HepG2 (cell line): Measurements from ENCODE around the gene RHOBTB3. TPM values are rescaled to one million over a fixed set of nuclear protein-coding genes. Genes with fewer than 3 reads are reported as not detected.

Source experiments
- ATAC-seq: fragments of 200-7000 bp; cut with Tn5 transposase; 3 replicates; pipeline ENCODE4 v1.9.1; 2020; ENCODE audit warnings: mild to moderate bottlenecking, moderate library complexity
- BruUV-seq: library from RNA; stranded (reverse); fragments of 400-500 nt; replicated peaks from 2 replicates; lab custom pipeline; 2021; lab: Mats Ljungman, UMichigan
- CTCF ChIA-PET: fragments of 300-600 bp; formaldehyde crosslinking; extraction: SDS; loops from one replicate; lab custom pipeline; 2021; ENCODE audit warnings: low total read pairs, inconsistent platforms, low intra/inter-chr PET ratio; lab: Yijun Ruan, JAX
- POLR2A ChIA-PET: fragments of 350-600 bp; sonication (Branson Sonifier 250); formaldehyde crosslinking; loops from one replicate; lab custom pipeline; 2020; ENCODE audit warnings: antibody characterized with exemption, inconsistent platforms; lab: Yijun Ruan, JAX
- DNase-seq: peaks from one replicate; pipeline ENCODE4 v3.0.0-alpha.2; 2015; ENCODE audit warnings: low spot score
- FAIRE-seq: peaks from 3 replicates; lab custom pipeline; 2011; peaks lifted over from hg19 to GRCh38; lab: Jason Lieb, UNC
- H2AFZ ChIP-seq: one replicate; pipeline ENCODE4 v1.6.1; 2011; ENCODE audit warnings: low read length, inconsistent platforms
- H3K27ac ChIP-seq: fragments of 300-600 bp; 3 replicates; pipeline ENCODE4 v1.8.0; 2011; ENCODE audit warnings: mixed run types, mild to moderate bottlenecking, mixed read lengths, low read length, inconsistent platforms; ENCODE audit not compliant: insufficient read depth; ENCODE audit errors: extremely low read length
- H3K27me3 ChIP-seq, 2 experiments: fragments of 200-600 bp in 1 of 2; 2 replicates in 1 of 2; 3 replicates in 1 of 2; pipeline versions ENCODE4 v1.6.0 to v1.8.0; 2011; ENCODE audit warnings: low read length in 2 of 2, mild to moderate bottlenecking in 2 of 2, moderate library complexity in 2 of 2, inconsistent platforms in 1 of 2; ENCODE audit not compliant: insufficient read depth in 2 of 2, control insufficient read depth in 1 of 2
- H3K36me3 ChIP-seq, 2 experiments: fragments of 200-600 bp in 1 of 2; replicated peaks in 1 of 2; 2 replicates in 1 of 2; 3 replicates in 1 of 2; pipeline versions ENCODE4 v1.5.1 to v1.8.0; 2011; ENCODE audit warnings: low read length in 2 of 2, inconsistent platforms in 1 of 2; ENCODE audit not compliant: insufficient read depth in 2 of 2, control insufficient read depth in 1 of 2
- H3K4me1 ChIP-seq: 2 replicates; pipeline ENCODE4 v1.5.1; 2012; ENCODE audit warnings: low read length, inconsistent platforms; ENCODE audit not compliant: insufficient read depth
- H3K4me2 ChIP-seq: 2 replicates; pipeline ENCODE4 v1.6.0; 2011; ENCODE audit warnings: low read depth, low read length, inconsistent platforms
- H3K4me3 ChIP-seq, 3 experiments: fragments of 200-600 bp in 1 of 3; sonication (generic), shearing (Covaris generic) in 1 of 3; replicated peaks in 1 of 3; 2 replicates each; pipeline ENCODE4 v1.5.1; 2011 to 2016; ENCODE audit warnings: low read length in 3 of 3, inconsistent platforms in 2 of 3, low read depth in 2 of 3, mild to moderate bottlenecking in 2 of 3, control low read depth in 1 of 3, mixed read lengths in 1 of 3; ENCODE audit not compliant: insufficient read depth in 1 of 3
- H3K79me2 ChIP-seq: one replicate; pipeline ENCODE4 v1.6.1; 2011; ENCODE audit warnings: low read length, inconsistent platforms; ENCODE audit not compliant: insufficient read depth
- H3K9ac ChIP-seq: 2 replicates; pipeline ENCODE4 v1.6.0; 2011; ENCODE audit warnings: mild to moderate bottlenecking, low read depth, low read length, inconsistent platforms; ENCODE audit not compliant: insufficient read depth
- H3K9me3 ChIP-seq: 2 replicates; pipeline ENCODE4 v1.5.1; 2012; ENCODE audit warnings: mild to moderate bottlenecking, low read length
- H4K20me1 ChIP-seq: 2 replicates; pipeline ENCODE4 v1.6.0; 2011; ENCODE audit warnings: inconsistent platforms, mild to moderate bottlenecking, low read length, moderate library complexity; ENCODE audit not compliant: insufficient read depth
- ARNTL ChIP-seq: sonication (generic); formaldehyde crosslinking; IDR thresholded peaks from 2 replicates; pipeline ENCODE4 v1.4.0; 2020; ENCODE audit warnings: mild to moderate bottlenecking, missing genetic modification reagents
- GLI4 ChIP-seq: sonication (generic); formaldehyde crosslinking; IDR thresholded peaks from 2 replicates; pipeline ENCODE4 v1.5.1; 2020; ENCODE audit warnings: missing genetic modification reagents, mild to moderate bottlenecking, moderate library complexity, borderline replicate concordance
- HOXD1 ChIP-seq: sonication (generic); formaldehyde crosslinking; IDR thresholded peaks from 2 replicates; pipeline ENCODE4 v1.5.0; 2020; ENCODE audit warnings: missing genetic modification reagents
- IKZF1 ChIP-seq: fragments of 450-650 bp; IDR thresholded peaks from 2 replicates; pipeline ENCODE4 v1.7.1; 2016
- PHF20 ChIP-seq: sonication (generic); formaldehyde crosslinking; IDR thresholded peaks from 2 replicates; pipeline ENCODE4 v1.5.0; 2020; ENCODE audit warnings: mild to moderate bottlenecking, missing genetic modification reagents
- RFX1 ChIP-seq: fragments of 450-650 bp; IDR thresholded peaks from 2 replicates; pipeline ENCODE4 v1.6.1; 2017
- SAFB2 ChIP-seq: sonication (generic); formaldehyde crosslinking; IDR thresholded peaks from 2 replicates; pipeline ENCODE4 v1.5.1; 2020; ENCODE audit warnings: missing genetic modification reagents, low read depth, mild to moderate bottlenecking, borderline replicate concordance
- SMARCE1 ChIP-seq: fragments of 450-650 bp; IDR thresholded peaks from 2 replicates; pipeline ENCODE4 v1.6.1; 2017; ENCODE audit warnings: borderline replicate concordance
- TCF12 ChIP-seq, 2 experiments: fragments of 450-650 bp in 1 of 2; sonication (generic) in 1 of 2; formaldehyde crosslinking in 1 of 2; IDR thresholded peaks; 2 replicates each; pipeline versions ENCODE4 v1.6.1 to v1.8.0; 2017 to 2022; ENCODE audit warnings: antibody characterized with exemption in 1 of 2, mild to moderate bottlenecking in 1 of 2, missing genetic modification reagents in 1 of 2, moderate library complexity in 1 of 2
- ZNF234 ChIP-seq: sonication (generic); formaldehyde crosslinking; conservative IDR thresholded peaks from 2 replicates; pipeline ENCODE4 v1.5.1; 2020; ENCODE audit warnings: mild to moderate bottlenecking, missing genetic modification reagents
- ZNF263 ChIP-seq: sonication (generic); formaldehyde crosslinking; IDR thresholded peaks from 2 replicates; pipeline ENCODE4 v1.4.0; 2020; ENCODE audit warnings: missing genetic modification reagents
- ZNF75D ChIP-seq: sonication (generic); formaldehyde crosslinking; IDR thresholded peaks from 2 replicates; pipeline ENCODE4 v1.8.1; 2023; ENCODE audit warnings: missing genetic modification reagents, mild to moderate bottlenecking, borderline replicate concordance
- ZSCAN21 ChIP-seq: sonication (generic); formaldehyde crosslinking; IDR thresholded peaks from 2 replicates; pipeline ENCODE4 v1.8.0; 2022; ENCODE audit warnings: mild to moderate bottlenecking, missing genetic modification reagents, moderate library complexity, borderline replicate concordance
- WGBS: methylation state at CpG from one replicate; pipeline ENCODE4 v1.1.6; 2017; ENCODE audit warnings: low lambda C conversion rate; 5-methylcytosine and 5-hydroxymethylcytosine counted together
- in situ Hi-C: cut with HindIII; loops from 2 replicates; pipeline ENCODE4 v1.10.0; 2017; ENCODE audit warnings: low pct_unique_long_range_greater_than_20kb; ENCODE audit not compliant: extremely low pct_ligation_motif_present
- intact Hi-C: fragments of 100-400 bp; cut with micrococcal nuclease; formaldehyde crosslinking; loops from one replicate; pipeline ENCODE4 v1.10.0; 2022; ENCODE audit not compliant: unreplicated experiment
- polyA plus RNA-seq, 8 experiments: library from polyadenylated mRNA; depleted of rRNA in 3 of 8; stranded (reverse) in 7 of 8; unstranded in 1 of 8; fragments of >200 nt; fragmentation: Illumina TruSeq in 4 of 8; extraction: Trizol in 4 of 8; gene quantifications; 2 replicates each; pipeline versions ENCODE4 v1.2.1 to v1.2.3, GENCODE V29; 2011 to 2016; ENCODE audit warnings: low read depth in 4 of 8, missing spikeins in 1 of 8, mixed read lengths in 1 of 8; ENCODE audit not compliant: insufficient read depth in 1 of 8
- total RNA-seq, 5 experiments: library from RNA; depleted of rRNA; stranded (reverse); fragments of >200 nt; fragmentation: Illumina TruSeq; extraction: Trizol; gene quantifications; 2 replicates each; pipeline ENCODE4 v1.2.3, GENCODE V29; 2016; ENCODE audit warnings: low read depth in 1 of 5
- TF ChIP-seq, protein P1 (sequence below): sonication (generic); formaldehyde crosslinking; IDR thresholded peaks from 2 replicates; pipeline ENCODE4 v1.5.1; 2020; ENCODE audit warnings: mild to moderate bottlenecking, missing genetic modification reagents, moderate library complexity
- TF ChIP-seq, protein P2 (sequence below): sonication (generic); formaldehyde crosslinking; IDR thresholded peaks from 2 replicates; pipeline ENCODE4 v1.5.0; 2020; ENCODE audit warnings: mild to moderate bottlenecking, missing genetic modification reagents, borderline replicate concordance
- TF ChIP-seq, protein P3 (sequence below): sonication (generic); formaldehyde crosslinking; IDR thresholded peaks from 2 replicates; pipeline ENCODE4 v1.4.0; 2020; ENCODE audit warnings: mild to moderate bottlenecking, missing genetic modification reagents

RHOBTB3 gene
- total and polyA plus RNA-seq, 2 of the 13 experiments (the other 11 are each of a cell fraction or from before 2014, with no cell fraction given): 31.6 to 35.4 TPM

DNA sequence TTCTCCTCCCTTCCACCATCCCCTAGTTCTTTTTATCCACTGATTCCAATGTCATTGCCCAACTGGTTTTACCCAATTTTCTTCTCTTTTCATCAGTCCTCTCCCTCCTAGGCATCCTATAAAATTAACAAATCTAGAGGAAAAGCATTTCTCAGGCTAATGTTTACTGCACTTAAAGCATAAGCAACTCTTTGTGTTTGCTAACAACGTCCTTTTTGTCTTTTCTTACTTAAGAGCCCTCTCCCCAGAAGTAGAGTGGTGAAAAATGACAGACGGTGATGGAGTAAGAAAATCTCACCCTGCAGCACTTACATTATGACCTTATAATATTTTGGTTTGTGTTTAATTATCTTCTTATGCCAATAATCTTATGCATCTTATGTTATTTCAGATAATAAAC lies 46.8 kb upstream of the RHOBTB3 start:
- ChIA-PET POLR2A (no interaction called here), CTCF (no interaction called here)
- no peak overlapping the region for H2AFZ ChIP-seq
- no peak overlapping the region for H3K27ac ChIP-seq
- no peaks in the 10 kb centered on the region for H3K4me1 ChIP-seq
- H3K27me3 ChIP-seq: peaks cover 0 to 16% of the 10 kb centered on the region in 2 experiments; a peak in 2 of 5 replicates
- intact Hi-C loops: no loop called here
- H4K20me1 ChIP-seq: no peaks in the 10 kb centered on the region
- no peaks in the 10 kb centered on the region for H3K36me3 ChIP-seq
- H3K4me3 ChIP-seq: no peak overlapping the region
- H3K4me2 ChIP-seq: no peak overlapping the region
- DNase-seq (no peak), ATAC-seq (no peak), FAIRE-seq (no peak)
- no peaks in the 10 kb centered on the region for H3K9me3 ChIP-seq
- BruUV-seq: no TSS peak
- H3K9ac ChIP-seq: no peak overlapping the region
- 2% methylated on average over 2 of the region's 2 CpGs for WGBS
- H3K79me2 ChIP-seq: no peaks in the 10 kb centered on the region
- TF ChIP-seq ARNTL (CRISPR knock-in tag): no peak
- TF ChIP-seq TCF12 (IDR thresholded peaks at IDR 0.05): no peak
- no peak for TF ChIP-seq TCF12 (CRISPR knock-in tag; IDR thresholded peaks at IDR 0.05)
- TF ChIP-seq SAFB2 (CRISPR knock-in tag): no peak
- TF ChIP-seq ZSCAN21: no peak
- TF ChIP-seq, protein P1, sequence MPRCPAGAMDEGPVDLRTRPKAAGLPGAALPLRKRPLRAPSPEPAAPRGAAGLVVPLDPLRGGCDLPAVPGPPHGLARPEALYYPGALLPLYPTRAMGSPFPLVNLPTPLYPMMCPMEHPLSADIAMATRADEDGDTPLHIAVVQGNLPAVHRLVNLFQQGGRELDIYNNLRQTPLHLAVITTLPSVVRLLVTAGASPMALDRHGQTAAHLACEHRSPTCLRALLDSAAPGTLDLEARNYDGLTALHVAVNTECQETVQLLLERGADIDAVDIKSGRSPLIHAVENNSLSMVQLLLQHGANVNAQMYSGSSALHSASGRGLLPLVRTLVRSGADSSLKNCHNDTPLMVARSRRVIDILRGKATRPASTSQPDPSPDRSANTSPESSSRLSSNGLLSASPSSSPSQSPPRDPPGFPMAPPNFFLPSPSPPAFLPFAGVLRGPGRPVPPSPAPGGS (CRISPR knock-in tag): no peak
- no peak for TF ChIP-seq ZNF234 (CRISPR knock-in tag)
- TF ChIP-seq GLI4: no peak
- TF ChIP-seq, protein P2, sequence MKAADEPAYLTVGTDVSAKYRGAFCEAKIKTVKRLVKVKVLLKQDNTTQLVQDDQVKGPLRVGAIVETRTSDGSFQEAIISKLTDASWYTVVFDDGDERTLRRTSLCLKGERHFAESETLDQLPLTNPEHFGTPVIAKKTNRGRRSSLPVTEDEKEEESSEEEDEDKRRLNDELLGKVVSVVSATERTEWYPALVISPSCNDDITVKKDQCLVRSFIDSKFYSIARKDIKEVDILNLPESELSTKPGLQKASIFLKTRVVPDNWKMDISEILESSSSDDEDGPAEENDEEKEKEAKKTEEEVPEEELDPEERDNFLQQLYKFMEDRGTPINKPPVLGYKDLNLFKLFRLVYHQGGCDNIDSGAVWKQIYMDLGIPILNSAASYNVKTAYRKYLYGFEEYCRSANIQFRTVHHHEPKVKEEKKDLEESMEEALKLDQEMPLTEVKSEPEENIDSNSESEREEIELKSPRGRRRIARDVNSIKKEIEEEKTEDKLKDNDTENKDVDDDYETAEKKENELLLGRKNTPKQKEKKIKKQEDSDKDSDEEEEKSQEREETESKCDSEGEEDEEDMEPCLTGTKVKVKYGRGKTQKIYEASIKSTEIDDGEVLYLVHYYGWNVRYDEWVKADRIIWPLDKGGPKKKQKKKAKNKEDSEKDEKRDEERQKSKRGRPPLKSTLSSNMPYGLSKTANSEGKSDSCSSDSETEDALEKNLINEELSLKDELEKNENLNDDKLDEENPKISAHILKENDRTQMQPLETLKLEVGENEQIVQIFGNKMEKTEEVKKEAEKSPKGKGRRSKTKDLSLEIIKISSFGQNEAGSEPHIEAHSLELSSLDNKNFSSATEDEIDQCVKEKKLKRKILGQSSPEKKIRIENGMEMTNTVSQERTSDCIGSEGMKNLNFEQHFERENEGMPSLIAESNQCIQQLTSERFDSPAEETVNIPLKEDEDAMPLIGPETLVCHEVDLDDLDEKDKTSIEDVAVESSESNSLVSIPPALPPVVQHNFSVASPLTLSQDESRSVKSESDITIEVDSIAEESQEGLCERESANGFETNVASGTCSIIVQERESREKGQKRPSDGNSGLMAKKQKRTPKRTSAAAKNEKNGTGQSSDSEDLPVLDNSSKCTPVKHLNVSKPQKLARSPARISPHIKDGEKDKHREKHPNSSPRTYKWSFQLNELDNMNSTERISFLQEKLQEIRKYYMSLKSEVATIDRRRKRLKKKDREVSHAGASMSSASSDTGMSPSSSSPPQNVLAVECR: no peak
- TF ChIP-seq IKZF1: no peak
- TF ChIP-seq ZNF263 (CRISPR knock-in tag): no peak
- TF ChIP-seq RFX1: no peak
- TF ChIP-seq PHF20: no peak
- TF ChIP-seq SMARCE1: no peak
- TF ChIP-seq ZNF75D: no peak
- TF ChIP-seq HOXD1 (CRISPR knock-in tag): no peak
- TF ChIP-seq, protein P3, sequence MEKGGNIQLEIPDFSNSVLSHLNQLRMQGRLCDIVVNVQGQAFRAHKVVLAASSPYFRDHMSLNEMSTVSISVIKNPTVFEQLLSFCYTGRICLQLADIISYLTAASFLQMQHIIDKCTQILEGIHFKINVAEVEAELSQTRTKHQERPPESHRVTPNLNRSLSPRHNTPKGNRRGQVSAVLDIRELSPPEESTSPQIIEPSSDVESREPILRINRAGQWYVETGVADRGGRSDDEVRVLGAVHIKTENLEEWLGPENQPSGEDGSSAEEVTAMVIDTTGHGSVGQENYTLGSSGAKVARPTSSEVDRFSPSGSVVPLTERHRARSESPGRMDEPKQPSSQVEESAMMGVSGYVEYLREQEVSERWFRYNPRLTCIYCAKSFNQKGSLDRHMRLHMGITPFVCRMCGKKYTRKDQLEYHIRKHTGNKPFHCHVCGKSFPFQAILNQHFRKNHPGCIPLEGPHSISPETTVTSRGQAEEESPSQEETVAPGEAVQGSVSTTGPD: no peak
- in situ Hi-C loops: no loop called here
